ENCODE measurements around the gene ESRRA. TPM values are rescaled to one million over a fixed set of nuclear protein-coding genes. Genes with fewer than 3 reads are reported as not detected.

Gene ESRRA
- total and polyA plus RNA-seq, 10 of the 15 experiments (the other 5 are each of a cell fraction or from before 2014, with no cell fraction given): 0.32 to 48.9 (median 12.6) TPM

DNA sequence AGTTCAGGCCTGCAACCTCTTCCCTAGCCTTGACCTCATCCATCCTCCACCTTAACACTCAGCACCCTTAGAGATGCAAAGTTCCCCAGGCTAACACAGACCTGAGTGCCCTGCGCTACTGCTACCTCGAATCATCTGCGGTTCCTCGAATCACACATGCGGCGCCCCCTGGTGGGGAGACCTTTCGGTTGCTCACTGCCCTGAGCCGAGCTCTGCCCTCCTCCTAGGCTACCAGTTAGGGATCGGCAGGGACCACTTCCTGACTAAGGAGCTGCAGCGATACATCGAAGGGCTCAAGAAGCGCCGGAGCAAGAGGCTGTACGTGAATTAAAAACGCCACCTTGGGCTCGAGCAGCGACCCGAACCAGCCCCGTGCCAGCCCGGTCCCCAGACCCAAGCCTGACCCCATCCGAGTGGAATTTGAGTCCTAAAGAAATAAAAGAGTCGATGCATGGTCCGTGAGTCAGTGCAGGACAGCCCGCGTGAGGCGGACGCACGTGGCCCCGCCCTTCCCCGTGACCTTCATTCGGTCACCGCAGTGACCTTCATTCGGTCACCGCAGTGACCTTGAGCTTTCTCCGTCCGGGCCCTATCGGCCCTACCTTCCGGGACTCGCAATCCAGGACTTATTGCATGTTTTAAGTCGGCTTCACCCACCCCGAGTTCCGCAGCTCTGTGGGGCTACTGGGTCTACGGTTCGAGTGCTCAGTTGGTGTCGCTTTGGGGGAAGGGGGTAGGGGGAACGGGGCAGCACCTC lies 830 bp upstream of the ESRRA start (continued):
- TF ChIP-seq, protein P1, sequence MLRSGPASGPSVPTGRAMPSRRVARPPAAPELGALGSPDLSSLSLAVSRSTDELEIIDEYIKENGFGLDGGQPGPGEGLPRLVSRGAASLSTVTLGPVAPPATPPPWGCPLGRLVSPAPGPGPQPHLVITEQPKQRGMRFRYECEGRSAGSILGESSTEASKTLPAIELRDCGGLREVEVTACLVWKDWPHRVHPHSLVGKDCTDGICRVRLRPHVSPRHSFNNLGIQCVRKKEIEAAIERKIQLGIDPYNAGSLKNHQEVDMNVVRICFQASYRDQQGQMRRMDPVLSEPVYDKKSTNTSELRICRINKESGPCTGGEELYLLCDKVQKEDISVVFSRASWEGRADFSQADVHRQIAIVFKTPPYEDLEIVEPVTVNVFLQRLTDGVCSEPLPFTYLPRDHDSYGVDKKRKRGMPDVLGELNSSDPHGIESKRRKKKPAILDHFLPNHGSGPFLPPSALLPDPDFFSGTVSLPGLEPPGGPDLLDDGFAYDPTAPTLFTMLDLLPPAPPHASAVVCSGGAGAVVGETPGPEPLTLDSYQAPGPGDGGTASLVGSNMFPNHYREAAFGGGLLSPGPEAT (IDR thresholded peaks at IDR 0.05; ENCODE audit: low read depth): peak; percentile 44; the same call in 1 of the 2 replicates
- TF ChIP-seq CREB1 (IDR thresholded peaks at IDR 0.05; ENCODE audit: low read depth): 0 out of 2 replicates have a peak, but pooled peaks have one; percentile 32
- peak; percentile 93 for TF ChIP-seq NBN (IDR thresholded peaks at IDR 0.05)
- TF ChIP-seq ESRRA (IDR thresholded peaks at IDR 0.05; ENCODE audit: low read length): peak; percentile 100
- peak; percentile 50; the same call in 1 of the 2 replicates for TF ChIP-seq YY1 (IDR thresholded peaks at IDR 0.05; ENCODE audit: low read depth, low read length)
- peak; percentile 90; the same call in 1 of the 2 replicates for TF ChIP-seq WRNIP1 (IDR thresholded peaks at IDR 0.05; ENCODE audit: borderline replicate concordance, low read depth, low read length)
- TF ChIP-seq, protein P2, sequence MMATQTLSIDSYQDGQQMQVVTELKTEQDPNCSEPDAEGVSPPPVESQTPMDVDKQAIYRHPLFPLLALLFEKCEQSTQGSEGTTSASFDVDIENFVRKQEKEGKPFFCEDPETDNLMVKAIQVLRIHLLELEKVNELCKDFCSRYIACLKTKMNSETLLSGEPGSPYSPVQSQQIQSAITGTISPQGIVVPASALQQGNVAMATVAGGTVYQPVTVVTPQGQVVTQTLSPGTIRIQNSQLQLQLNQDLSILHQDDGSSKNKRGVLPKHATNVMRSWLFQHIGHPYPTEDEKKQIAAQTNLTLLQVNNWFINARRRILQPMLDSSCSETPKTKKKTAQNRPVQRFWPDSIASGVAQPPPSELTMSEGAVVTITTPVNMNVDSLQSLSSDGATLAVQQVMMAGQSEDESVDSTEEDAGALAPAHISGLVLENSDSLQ (IDR thresholded peaks at IDR 0.05): peak; percentile 30
- TF ChIP-seq FOS (IDR thresholded peaks at IDR 0.05; ENCODE audit: borderline replicate concordance, extremely low read depth, insufficient read length): no peak
- peak; percentile 55; the same call in 1 of the 2 replicates for TF ChIP-seq POLR2AphosphoS5 (IDR thresholded peaks at IDR 0.05; ENCODE audit: low read length)
- TF ChIP-seq JUND (IDR thresholded peaks at IDR 0.05; ENCODE audit: low read depth, low read length): no peak
- TF ChIP-seq ZNF384 (IDR thresholded peaks at IDR 0.05; ENCODE audit: borderline replicate concordance, low read depth, low read length): no peak
- TF ChIP-seq SIX5 (IDR thresholded peaks at IDR 0.05; ENCODE audit: low read depth, low read length, severe bottlenecking): no peak
- TF ChIP-seq, protein P3, sequence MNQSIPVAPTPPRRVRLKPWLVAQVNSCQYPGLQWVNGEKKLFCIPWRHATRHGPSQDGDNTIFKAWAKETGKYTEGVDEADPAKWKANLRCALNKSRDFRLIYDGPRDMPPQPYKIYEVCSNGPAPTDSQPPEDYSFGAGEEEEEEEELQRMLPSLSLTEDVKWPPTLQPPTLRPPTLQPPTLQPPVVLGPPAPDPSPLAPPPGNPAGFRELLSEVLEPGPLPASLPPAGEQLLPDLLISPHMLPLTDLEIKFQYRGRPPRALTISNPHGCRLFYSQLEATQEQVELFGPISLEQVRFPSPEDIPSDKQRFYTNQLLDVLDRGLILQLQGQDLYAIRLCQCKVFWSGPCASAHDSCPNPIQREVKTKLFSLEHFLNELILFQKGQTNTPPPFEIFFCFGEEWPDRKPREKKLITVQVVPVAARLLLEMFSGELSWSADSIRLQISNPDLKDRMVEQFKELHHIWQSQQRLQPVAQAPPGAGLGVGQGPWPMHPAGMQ (IDR thresholded peaks at IDR 0.05; ENCODE audit: borderline replicate concordance): no peak
- TF ChIP-seq GABPA (IDR thresholded peaks at IDR 0.05; ENCODE audit: low read depth): no peak
- peak; percentile 64 for TF ChIP-seq SMC3 (IDR thresholded peaks at IDR 0.05; ENCODE audit: borderline replicate concordance, low read length)
- no peak for TF ChIP-seq TCF7 (IDR thresholded peaks at IDR 0.05; ENCODE audit: borderline replicate concordance)
- TF ChIP-seq LARP7 (IDR thresholded peaks at IDR 0.05): peak; percentile 88
- TF ChIP-seq SPI1 (IDR thresholded peaks at IDR 0.05; ENCODE audit: borderline replicate concordance, insufficient read depth, low read depth, low read length): peak; percentile 33; the same call in 1 of the 2 replicates
- TF ChIP-seq, protein P4, sequence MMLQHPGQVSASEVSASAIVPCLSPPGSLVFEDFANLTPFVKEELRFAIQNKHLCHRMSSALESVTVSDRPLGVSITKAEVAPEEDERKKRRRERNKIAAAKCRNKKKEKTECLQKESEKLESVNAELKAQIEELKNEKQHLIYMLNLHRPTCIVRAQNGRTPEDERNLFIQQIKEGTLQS (IDR thresholded peaks at IDR 0.05; ENCODE audit: borderline replicate concordance, extremely low read depth, low read depth, low read length): no peak
- TF ChIP-seq, protein P5, sequence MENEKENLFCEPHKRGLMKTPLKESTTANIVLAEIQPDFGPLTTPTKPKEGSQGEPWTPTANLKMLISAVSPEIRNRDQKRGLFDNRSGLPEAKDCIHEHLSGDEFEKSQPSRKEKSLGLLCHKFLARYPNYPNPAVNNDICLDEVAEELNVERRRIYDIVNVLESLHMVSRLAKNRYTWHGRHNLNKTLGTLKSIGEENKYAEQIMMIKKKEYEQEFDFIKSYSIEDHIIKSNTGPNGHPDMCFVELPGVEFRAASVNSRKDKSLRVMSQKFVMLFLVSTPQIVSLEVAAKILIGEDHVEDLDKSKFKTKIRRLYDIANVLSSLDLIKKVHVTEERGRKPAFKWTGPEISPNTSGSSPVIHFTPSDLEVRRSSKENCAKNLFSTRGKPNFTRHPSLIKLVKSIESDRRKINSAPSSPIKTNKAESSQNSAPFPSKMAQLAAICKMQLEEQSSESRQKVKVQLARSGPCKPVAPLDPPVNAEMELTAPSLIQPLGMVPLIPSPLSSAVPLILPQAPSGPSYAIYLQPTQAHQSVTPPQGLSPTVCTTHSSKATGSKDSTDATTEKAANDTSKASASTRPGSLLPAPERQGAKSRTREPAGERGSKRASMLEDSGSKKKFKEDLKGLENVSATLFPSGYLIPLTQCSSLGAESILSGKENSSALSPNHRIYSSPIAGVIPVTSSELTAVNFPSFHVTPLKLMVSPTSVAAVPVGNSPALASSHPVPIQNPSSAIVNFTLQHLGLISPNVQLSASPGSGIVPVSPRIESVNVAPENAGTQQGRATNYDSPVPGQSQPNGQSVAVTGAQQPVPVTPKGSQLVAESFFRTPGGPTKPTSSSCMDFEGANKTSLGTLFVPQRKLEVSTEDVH (IDR thresholded peaks at IDR 0.05; ENCODE audit: low read depth, partially characterized antibody): no peak
- TF ChIP-seq SMARCA5 (IDR thresholded peaks at IDR 0.05): peak; percentile 93; the same call in 1 of the 2 replicates
